ENCODE data around the gene TRAPPC1. TPM values are rescaled to one million over a fixed set of nuclear protein-coding genes. Genes with fewer than 3 reads are reported as not detected.

Gene TRAPPC1
- total RNA-seq, 1 donor from 2014 or later, result 95.3 TPM

DNA sequence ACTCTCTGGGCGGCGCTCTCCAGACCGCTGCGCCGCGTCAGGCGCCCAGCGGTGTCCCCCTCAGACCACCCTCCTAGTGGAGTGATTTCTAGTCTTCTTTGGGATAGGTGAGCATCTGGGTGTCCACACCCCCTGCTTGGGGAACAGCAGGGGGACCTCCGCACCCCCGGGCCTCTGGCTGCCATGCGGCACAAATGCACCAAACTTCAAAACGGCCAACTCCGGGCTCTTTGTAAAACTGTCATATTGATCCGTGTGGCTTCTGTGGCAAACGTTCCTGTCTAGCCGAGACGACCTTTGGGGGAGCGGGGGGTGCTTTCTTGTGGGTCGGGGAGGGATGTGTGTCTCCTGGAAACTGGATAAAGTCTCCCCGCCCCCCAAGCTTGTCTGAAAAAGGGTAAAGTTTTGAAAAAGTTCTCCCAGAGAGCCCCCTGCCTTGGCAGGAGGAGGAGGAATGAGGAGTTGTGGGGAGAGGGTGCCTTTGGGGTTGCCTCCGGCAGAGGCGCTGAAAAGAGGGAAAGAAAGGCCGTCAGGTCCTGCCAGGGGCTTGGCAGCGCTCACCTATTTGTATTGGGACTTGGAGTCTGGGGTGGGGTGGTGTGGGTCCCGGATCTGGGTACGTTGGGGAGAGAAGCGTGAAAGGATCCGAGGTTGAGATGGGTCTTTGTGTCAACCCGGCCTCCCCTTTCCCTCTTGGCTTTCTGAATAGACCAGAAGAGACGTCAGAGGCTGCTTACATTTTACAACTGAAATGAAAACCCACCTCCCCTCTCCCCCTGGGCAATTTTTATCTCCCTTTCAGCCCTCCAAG, 45.3 kb downstream of the TRAPPC1 start:
- TF ChIP-seq, protein P1, sequence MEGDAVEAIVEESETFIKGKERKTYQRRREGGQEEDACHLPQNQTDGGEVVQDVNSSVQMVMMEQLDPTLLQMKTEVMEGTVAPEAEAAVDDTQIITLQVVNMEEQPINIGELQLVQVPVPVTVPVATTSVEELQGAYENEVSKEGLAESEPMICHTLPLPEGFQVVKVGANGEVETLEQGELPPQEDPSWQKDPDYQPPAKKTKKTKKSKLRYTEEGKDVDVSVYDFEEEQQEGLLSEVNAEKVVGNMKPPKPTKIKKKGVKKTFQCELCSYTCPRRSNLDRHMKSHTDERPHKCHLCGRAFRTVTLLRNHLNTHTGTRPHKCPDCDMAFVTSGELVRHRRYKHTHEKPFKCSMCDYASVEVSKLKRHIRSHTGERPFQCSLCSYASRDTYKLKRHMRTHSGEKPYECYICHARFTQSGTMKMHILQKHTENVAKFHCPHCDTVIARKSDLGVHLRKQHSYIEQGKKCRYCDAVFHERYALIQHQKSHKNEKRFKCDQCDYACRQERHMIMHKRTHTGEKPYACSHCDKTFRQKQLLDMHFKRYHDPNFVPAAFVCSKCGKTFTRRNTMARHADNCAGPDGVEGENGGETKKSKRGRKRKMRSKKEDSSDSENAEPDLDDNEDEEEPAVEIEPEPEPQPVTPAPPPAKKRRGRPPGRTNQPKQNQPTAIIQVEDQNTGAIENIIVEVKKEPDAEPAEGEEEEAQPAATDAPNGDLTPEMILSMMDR (conservative IDR thresholded peaks at IDR 0.05; ENCODE audit: low read depth, low read length), result no peak
- DNase-seq (ENCODE audit: low read depth), result no peak
- peak overlapping the region; percentile 88 for H3K4me3 ChIP-seq (ENCODE audit: low read depth, low read length)

DNA sequence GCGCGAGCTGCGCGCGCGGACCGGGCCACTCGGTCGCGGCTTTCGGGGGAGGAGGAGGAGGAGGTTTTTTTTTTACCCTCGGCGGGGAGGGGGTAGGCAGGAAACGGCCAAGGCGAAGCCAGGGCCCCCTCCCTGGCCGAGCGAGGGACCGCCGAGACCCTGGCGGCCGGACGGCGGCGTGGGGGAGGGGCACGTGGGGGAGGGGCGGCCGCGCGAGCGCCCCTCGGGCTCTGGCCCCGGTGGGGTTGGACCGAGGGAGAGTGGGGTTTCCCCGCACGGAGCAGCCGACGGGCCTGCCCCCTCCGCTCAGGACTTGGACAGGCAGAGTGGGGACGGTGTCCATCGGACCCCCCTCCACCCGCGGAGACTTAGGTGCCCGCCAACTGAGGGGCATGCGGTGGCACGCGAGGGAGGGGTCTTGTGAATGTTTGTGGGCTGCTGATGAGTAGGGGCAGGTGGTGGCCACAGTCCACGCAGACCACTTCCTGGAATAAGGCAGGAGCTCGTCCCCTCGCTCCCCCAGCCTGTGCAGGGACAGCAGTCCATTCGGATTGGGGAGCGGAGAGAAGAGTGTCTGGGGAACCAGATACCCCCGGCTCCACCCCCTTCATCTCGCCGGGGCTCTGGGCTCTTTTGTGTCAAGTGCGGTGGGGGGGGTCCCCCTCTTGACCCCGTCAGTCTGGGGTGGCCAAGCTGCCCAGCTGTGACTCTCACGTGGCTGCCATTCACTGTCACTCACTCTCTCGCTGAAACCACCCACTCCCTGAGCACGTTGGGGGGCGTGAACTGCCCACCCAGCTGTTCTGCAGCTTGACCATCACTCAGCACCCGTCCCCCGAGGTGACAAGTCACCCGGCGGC, 46.1 kb downstream of the TRAPPC1 start:
- peak overlapping the region; percentile 88 for H3K4me3 ChIP-seq (ENCODE audit: low read depth, low read length)
- TF ChIP-seq, protein P1 (conservative IDR thresholded peaks at IDR 0.05; ENCODE audit: low read depth, low read length), result no peak
- DNase-seq (ENCODE audit: low read depth), result no peak

DNA sequence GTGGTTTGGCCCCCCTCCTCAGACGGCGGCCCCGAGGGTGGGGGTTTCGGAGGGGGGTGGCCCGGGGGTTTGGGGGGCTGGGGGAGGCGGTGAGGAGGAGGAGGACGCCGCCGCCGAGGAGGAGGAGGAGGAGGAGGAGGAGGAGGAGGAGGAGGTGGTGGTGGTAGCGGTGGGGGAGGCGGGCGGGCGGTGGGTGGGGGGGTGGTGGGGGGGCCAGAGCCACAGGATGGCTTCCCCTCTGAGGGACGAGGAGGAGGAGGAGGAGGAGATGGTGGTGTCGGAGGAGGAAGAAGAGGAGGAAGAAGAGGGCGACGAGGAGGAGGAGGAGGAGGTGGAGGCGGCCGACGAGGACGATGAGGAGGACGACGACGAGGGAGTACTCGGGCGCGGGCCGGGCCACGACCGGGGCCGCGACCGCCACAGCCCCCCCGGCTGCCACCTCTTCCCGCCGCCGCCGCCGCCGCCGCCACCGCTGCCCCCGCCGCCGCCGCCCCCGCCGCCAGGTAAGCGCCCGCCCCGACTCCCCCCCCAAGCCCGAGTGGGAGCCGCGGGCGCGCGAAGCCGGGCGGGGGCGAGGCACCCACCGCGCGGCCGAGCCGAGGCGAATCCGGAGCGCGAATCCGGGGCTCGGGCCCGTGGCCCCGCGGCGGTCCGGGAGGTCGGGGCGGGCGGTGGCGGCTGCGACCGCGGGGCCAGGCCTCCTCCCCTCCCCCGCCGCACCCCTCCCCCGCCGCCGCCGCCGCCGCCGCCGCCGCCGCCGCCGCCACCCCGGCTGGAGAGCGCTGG, 47.0 kb downstream of the TRAPPC1 start:
- peak overlapping the region; percentile 88 for H3K4me3 ChIP-seq (ENCODE audit: low read depth, low read length)
- no peak for DNase-seq (ENCODE audit: low read depth)
- TF ChIP-seq, protein P1 (conservative IDR thresholded peaks at IDR 0.05; ENCODE audit: low read depth, low read length), result no peak

DNA sequence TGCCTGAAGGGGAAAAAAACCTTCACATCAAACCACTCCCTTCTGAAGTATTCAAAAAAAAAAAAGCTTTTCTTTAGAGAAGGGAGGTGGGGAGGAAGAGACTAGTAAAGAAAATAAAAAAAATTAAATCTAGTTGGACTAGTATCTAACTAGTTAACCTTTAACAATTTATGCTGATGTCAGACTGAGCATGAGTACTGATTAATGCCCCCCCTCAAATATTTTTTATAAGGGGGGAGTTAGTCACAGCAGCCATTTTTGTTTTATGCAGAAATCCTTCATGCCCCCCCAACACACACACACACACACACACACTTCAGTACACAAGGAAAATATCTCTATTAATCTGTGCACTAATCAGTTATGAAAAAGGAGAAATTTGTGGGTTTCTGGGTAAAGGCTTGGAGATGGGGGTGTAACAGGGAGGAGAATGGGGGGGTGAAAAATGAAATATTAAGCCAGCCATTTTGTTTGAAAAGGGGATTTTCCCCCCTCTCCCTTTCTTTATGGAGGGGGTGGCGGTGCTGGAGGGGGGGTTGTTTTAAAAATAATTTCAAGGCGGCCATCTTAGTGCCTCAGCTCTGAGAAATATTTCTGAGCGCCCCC, 47.9 kb downstream of the TRAPPC1 start:
- TF ChIP-seq, protein P1 (conservative IDR thresholded peaks at IDR 0.05; ENCODE audit: low read depth, low read length), result no peak
- peak overlapping the region; percentile 44 for H3K4me3 ChIP-seq (ENCODE audit: low read depth, low read length)
- DNase-seq (ENCODE audit: low read depth), result no peak

DNA sequence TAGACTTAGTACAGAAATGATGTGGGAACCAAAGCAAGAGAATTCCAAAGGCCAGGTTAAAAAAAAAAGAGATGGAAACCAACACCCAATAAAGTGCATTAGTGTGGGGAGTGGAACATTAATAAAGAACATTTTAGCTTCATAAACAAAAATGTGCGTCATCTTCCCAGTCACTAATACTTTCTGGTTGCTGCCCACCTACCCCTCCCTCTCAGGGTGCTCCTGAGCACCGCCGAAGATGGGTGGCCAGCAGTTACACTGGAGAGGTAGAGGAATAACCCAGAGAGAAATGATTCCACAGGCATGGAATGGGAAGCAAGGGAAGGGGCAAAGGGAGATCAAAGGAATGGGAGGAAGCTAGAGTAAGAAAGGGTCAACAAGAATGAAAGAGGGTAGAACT, 49.1 kb downstream of the TRAPPC1 start:
- DNase-seq (ENCODE audit: low read depth), result no peak
- TF ChIP-seq, protein P1 (conservative IDR thresholded peaks at IDR 0.05; ENCODE audit: low read depth, low read length), result no peak
- no peak overlapping the region for H3K4me3 ChIP-seq (ENCODE audit: low read depth, low read length)

DNA sequence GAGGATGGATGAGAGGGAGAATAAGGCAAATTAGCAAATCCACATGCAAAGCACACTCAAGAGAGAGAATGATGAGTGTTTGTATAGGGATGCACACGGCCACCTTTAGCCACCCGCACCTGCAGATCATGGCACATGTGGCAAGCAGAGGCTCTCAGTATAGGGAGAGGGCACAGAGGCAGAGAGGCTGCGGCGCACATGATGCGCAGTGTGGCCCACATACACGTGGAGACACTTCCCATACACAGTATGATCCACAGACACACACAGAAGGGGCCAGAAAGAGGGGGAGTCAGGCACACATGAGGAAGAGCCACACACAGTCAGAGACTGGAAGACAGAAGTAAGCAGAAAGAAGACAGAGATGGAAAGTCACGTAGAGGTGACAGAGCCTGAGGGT, 49.7 kb downstream of the TRAPPC1 start:
- no peak overlapping the region for H3K4me3 ChIP-seq (ENCODE audit: low read depth, low read length)
- DNase-seq (ENCODE audit: low read depth), result no peak
- TF ChIP-seq, protein P1 (conservative IDR thresholded peaks at IDR 0.05; ENCODE audit: low read depth, low read length), result no peak

Data from epithelial cell of proximal tubule (primary cell).